ENCODE results near the gene SPATA6L.

DNA sequence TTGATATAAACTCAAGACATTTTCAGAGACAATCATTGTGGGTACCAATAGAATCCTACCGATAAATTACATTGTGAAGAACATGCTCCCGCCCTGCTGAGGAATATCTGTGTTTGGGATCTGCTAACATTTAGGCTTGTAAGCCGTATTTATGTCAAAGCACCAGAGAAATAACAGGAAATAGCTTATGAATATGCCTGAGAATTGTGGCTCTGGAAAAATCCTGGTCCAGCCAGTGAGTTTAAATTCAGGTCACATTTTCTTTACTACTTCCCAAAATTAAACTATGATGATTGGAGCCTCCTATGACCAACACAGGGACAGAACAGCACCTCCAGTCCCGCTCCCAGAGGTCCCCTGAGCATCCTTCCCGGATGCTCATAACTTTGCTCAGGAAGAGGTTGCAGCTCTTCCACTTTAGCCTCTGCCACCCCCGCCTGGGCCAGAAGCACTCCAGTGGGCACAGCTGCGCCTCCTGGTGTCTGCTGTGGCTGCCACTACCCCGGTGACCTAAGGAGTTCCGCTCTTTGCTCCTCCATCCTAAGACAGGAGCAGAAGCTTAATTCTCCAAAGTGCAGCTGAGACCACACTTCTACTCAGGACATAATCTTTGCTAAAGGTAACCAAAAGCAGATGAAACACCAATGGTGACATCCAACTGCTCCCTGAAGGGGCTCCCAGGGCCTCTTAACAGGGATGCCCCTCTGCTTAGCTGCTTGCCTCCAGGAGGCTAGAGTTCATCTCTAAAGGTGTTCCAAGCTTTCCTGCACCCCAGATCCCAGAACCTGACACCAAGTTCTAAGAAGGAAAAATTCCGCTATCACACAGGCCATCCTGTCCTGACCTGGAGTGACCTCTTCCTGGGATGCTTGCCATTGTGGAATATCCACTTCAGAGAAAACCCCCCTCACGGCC is 117.2 kb downstream of the SPATA6L start:
- TF ChIP-seq, protein P1, sequence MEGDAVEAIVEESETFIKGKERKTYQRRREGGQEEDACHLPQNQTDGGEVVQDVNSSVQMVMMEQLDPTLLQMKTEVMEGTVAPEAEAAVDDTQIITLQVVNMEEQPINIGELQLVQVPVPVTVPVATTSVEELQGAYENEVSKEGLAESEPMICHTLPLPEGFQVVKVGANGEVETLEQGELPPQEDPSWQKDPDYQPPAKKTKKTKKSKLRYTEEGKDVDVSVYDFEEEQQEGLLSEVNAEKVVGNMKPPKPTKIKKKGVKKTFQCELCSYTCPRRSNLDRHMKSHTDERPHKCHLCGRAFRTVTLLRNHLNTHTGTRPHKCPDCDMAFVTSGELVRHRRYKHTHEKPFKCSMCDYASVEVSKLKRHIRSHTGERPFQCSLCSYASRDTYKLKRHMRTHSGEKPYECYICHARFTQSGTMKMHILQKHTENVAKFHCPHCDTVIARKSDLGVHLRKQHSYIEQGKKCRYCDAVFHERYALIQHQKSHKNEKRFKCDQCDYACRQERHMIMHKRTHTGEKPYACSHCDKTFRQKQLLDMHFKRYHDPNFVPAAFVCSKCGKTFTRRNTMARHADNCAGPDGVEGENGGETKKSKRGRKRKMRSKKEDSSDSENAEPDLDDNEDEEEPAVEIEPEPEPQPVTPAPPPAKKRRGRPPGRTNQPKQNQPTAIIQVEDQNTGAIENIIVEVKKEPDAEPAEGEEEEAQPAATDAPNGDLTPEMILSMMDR (IDR thresholded peaks at IDR 0.05), result peak in 10 of 12 donors; percentile 18 to 57 (median 34)
- no peak for TF ChIP-seq POLR2A (IDR thresholded peaks at IDR 0.05)
